Neural cell (in vitro differentiated cells): ENCODE results near the gene MACF1.

Source experiments
- CTCF ChIP-seq: fragments of 450-650 bp; IDR thresholded peaks from 2 replicates; pipeline ENCODE4 v1.5.1; 2014; ENCODE audit warnings: antibody characterized with exemption, mild to moderate bottlenecking, moderate library complexity; ENCODE audit not compliant: poor library complexity, severe bottlenecking
- EP300 ChIP-seq: fragments of 450-650 bp; conservative IDR thresholded peaks from 2 replicates; pipeline ENCODE4 v1.6.1; 2014; ENCODE audit warnings: antibody characterized with exemption, mild to moderate bottlenecking, moderate library complexity; ENCODE audit not compliant: poor library complexity, severe bottlenecking
- EZH2 ChIP-seq: fragments of 200-600, 300-800 bp; shearing (Covaris generic), sonication (generic); IDR thresholded peaks from 2 replicates; pipeline ENCODE4 v1.6.1; 2014; ENCODE audit warnings: antibody characterized with exemption, low read length, borderline replicate concordance, mild to moderate bottlenecking; ENCODE audit not compliant: insufficient read depth, poor library complexity, severe bottlenecking
- MXI1 ChIP-seq: fragments of 450-650 bp; conservative IDR thresholded peaks from 2 replicates; pipeline ENCODE4 v1.6.1; 2014; ENCODE audit warnings: antibody characterized with exemption, mild to moderate bottlenecking; ENCODE audit not compliant: poor library complexity, severe bottlenecking
- RAD21 ChIP-seq: fragments of 450-650 bp; conservative IDR thresholded peaks from 2 replicates; pipeline ENCODE4 v1.6.1; 2014; ENCODE audit warnings: antibody characterized with exemption, mild to moderate bottlenecking, moderate library complexity
- REST ChIP-seq: IDR thresholded peaks from 2 replicates; pipeline ENCODE4 v1.6.1; 2012; ENCODE audit warnings: borderline replicate concordance
- SMC3 ChIP-seq: fragments of 450-650 bp; conservative IDR thresholded peaks from 2 replicates; pipeline ENCODE4 v1.6.1; 2014; ENCODE audit warnings: antibody characterized with exemption, mild to moderate bottlenecking, moderate library complexity; ENCODE audit not compliant: poor library complexity
- TAF1 ChIP-seq: IDR thresholded peaks from 2 replicates; pipeline ENCODE4 v1.6.1; 2012; ENCODE audit warnings: low read depth

GRCh38 chr1:39224295-39224829 lies 19.9 kb downstream of the MACF1 start:
- TF ChIP-seq MXI1 (no peak), CTCF (no peak), SMC3 (no peak), EZH2 (no peak), REST (no peak), RAD21 (no peak), EP300 (no peak), TAF1 (no peak)
